ENCODE results near the gene ZYG11B. TPM values are rescaled to one million over a fixed set of nuclear protein-coding genes. Genes with fewer than 3 reads are reported as not detected.
"Not testable (repeated sequence)": the region's sequence is repeated elsewhere in the genome, so short reads cannot be mapped to it uniquely, and the experiment has no call there.

Gene ZYG11B
- polyA plus RNA-seq, 3 donors, result 7.3 to 17.5 (median 15.8) TPM

GRCh38 chr1:52836035-52836434 lies 109.8 kb downstream of the ZYG11B start:
- Mint-ChIP-seq H3K9me3 (peaks cover 0 to 2% (median 0%) of the 10 kb centered on the region in 7 donors), H3K27ac (no peak overlapping the region)
- intact Hi-C loops (cut with micrococcal nuclease), result no loop called here

GRCh38 chr1:52839175-52839574 lies 112.9 kb downstream of the ZYG11B start:
- H3K27ac ChIP-seq (ENCODE audit: low read depth in 1 of 2, low read length in 2 of 2); DNase-seq; H3K79me2 ChIP-seq (ENCODE audit: insufficient read depth, low read length); H3K36me3 ChIP-seq (replicated peaks in 1 of 2; ENCODE audit: control insufficient read depth in 1 of 2, insufficient read depth in 2 of 2, low read length in 2 of 2); intact Hi-C loops (cut with micrococcal nuclease); H4K20me1 ChIP-seq (ENCODE audit: insufficient read depth, low read length); H3K4me3 ChIP-seq (replicated peaks in 1 of 3; ENCODE audit: low read depth in 2 of 3, low read length in 3 of 3); H2AFZ ChIP-seq (ENCODE audit: insufficient read depth, low read depth, low read length, poor library complexity, severe bottlenecking); H3K4me2 ChIP-seq (replicated peaks; ENCODE audit: extremely low read depth, low read length, poor library complexity, severe bottlenecking); H3K27ac Mint-ChIP-seq; H3K4me3 Mint-ChIP-seq; H3K9me3 ChIP-seq (replicated peaks in 1 of 2; ENCODE audit: control insufficient read depth in 1 of 2, insufficient read depth in 1 of 2, low read length in 2 of 2); H3K9ac ChIP-seq (ENCODE audit: insufficient read depth, low read length, poor library complexity, severe bottlenecking); H3K36me3 Mint-ChIP-seq: not testable (repeated sequence)
- Mint-ChIP-seq H3K9me3 (peaks cover 0 to 18% (median 7%) of the 10 kb centered on the region in 7 donors), H3K4me1 (peaks cover 17% of the 10 kb centered on the region), H3K27me3 (ENCODE audit: low read depth in 3 of 3) (peaks cover 38 to 50% (median 48%) of the 10 kb centered on the region in 3 donors)
- H3K27me3 ChIP-seq (ENCODE audit: control insufficient read depth in 2 of 2, insufficient read depth in 2 of 2, low read length in 2 of 2), result peaks cover 26 to 35% of the 10 kb centered on the region in 2 donors
- peaks cover 6 to 11% of the 10 kb centered on the region in 2 donors for H3K4me1 ChIP-seq (ENCODE audit: control insufficient read depth in 1 of 2, insufficient read depth in 2 of 2, low read length in 2 of 2)
- WGBS (ENCODE audit: insufficient coverage), result 92% methylated on average over 5 of the region's 10 CpGs

More at GRCh38 chr1:52836035-52836434, 109.8 kb downstream of the ZYG11B start:
- Histone ChIP-seq H4K20me1 (ENCODE audit: insufficient read depth, low read length) (no peaks in the 10 kb centered on the region), H3K4me3 (replicated peaks in 1 of 3; ENCODE audit: low read depth in 2 of 3, low read length in 3 of 3) (no peak overlapping the region), H3K27me3 (ENCODE audit: control insufficient read depth in 2 of 2, insufficient read depth in 2 of 2, low read length in 2 of 2) (peaks cover 2 to 5% of the 10 kb centered on the region in 2 donors), H3K9ac (ENCODE audit: insufficient read depth, low read length, poor library complexity, severe bottlenecking) (no peak overlapping the region), H3K4me1 (ENCODE audit: control insufficient read depth in 1 of 2, insufficient read depth in 2 of 2, low read length in 2 of 2) (no peaks in the 10 kb centered on the region), H3K79me2 (ENCODE audit: insufficient read depth, low read length) (no peaks in the 10 kb centered on the region), H3K9me3 (replicated peaks in 1 of 2; ENCODE audit: control insufficient read depth in 1 of 2, insufficient read depth in 1 of 2, low read length in 2 of 2) (no peaks in the 10 kb centered on the region), H3K36me3 (replicated peaks in 1 of 2; ENCODE audit: control insufficient read depth in 1 of 2, insufficient read depth in 2 of 2, low read length in 2 of 2) (no peaks in the 10 kb centered on the region), H2AFZ (ENCODE audit: insufficient read depth, low read depth, low read length, poor library complexity, severe bottlenecking) (no peak overlapping the region), H3K27ac (ENCODE audit: low read depth in 1 of 2, low read length in 2 of 2) (no peak overlapping the region), H3K4me2 (replicated peaks; ENCODE audit: extremely low read depth, low read length, poor library complexity, severe bottlenecking) (no peak overlapping the region)
- WGBS (ENCODE audit: insufficient coverage), result no CpG with 5 or more reads among the region's 3 CpGs
- no peaks in the 10 kb centered on the region for H3K36me3 Mint-ChIP-seq
- DNase-seq, result no peak
- peaks cover 14 to 27% (median 17%) of the 10 kb centered on the region in 3 donors for H3K27me3 Mint-ChIP-seq (ENCODE audit: low read depth in 3 of 3)
- H3K4me1 Mint-ChIP-seq, result no peaks in the 10 kb centered on the region
- no peak for TF ChIP-seq CTCF (IDR thresholded peaks at IDR 0.05)
- H3K4me3 Mint-ChIP-seq, result no peak overlapping the region

Data from CD14-positive monocyte (primary cell).